Lower leg skin (tissue), 4 donors: Measurements from ENCODE around the gene FCHSD1. TPM values are rescaled to one million over a fixed set of nuclear protein-coding genes. Genes with fewer than 3 reads are reported as not detected.

Experiments used
- DNase-seq, 2 donors: peaks; one replicate each; pipeline ENCODE4 v3.0.0-alpha.2; 2019; ENCODE audit warnings: low spot score in 2 of 2
- H3K4me3 ChIP-seq: fragments of 200-600 bp; sonication (generic); 2 replicates; pipeline ENCODE4 v1.5.1; 2017; ENCODE audit warnings: mild to moderate bottlenecking, low read depth; ENCODE audit not compliant: poor library complexity, severe bottlenecking
- POLR2A ChIP-seq, 2 donors: fragments of 450-650 bp; IDR thresholded peaks; one replicate each; pipeline ENCODE4 v1.6.1; 2016 to 2017; ENCODE audit warnings: antibody characterized with exemption in 2 of 2, mild to moderate bottlenecking in 1 of 2, moderate library complexity in 1 of 2
- WGBS, 2 donors: methylation state at CpG; one replicate each; pipeline ENCODE4 v1.1.5; 2018; 5-methylcytosine and 5-hydroxymethylcytosine counted together
- intact Hi-C: fragments of 100-400 bp; cut with DNase I; formaldehyde crosslinking; loops from one replicate; pipeline ENCODE4 v1.15.0; 2023; ENCODE audit warnings: low total_unique reads
- total RNA-seq, 4 donors: library from RNA; depleted of rRNA; stranded (reverse); fragments of >200 nt; gene quantifications; one replicate each; pipeline ENCODE4 v1.1.0, GENCODE V29; 2016
- TF ChIP-seq, protein P1 (sequence below), 3 donors: fragments of 450-650 bp; IDR thresholded peaks; one replicate each; pipeline ENCODE4 v1.5.1; 2016; ENCODE audit warnings: antibody characterized with exemption in 3 of 3, mild to moderate bottlenecking in 3 of 3, moderate library complexity in 2 of 3

Gene FCHSD1
- total RNA-seq, 4 donors from 2014 or later, result 72.1 to 136 (median 101) TPM

DNA sequence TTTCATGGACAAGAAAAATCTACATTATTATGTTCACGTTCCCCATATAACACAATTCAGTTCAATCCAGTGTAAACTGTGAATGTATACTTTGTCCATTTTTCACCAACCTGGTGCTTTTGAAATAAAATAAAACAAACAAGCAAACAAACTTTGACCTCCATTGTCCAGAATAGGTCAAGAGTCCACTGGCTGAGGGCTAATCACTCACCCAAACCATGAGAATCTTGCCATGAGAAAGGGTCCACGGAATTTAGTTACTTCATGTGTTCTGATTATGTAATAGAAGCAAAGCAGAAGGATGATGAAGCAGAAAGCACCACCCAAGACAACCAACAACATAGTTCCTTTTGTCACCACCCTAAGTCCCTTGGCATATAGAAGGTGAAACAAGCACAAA, 61.1 kb downstream of the FCHSD1 start:
- no peak for DNase-seq
- intact Hi-C loops, result no loop called here
- H3K4me3 ChIP-seq, result no peak overlapping the region
- WGBS, 2 donors, result 72 to 77% methylated on average over 2 of the region's 2 CpGs
- no peak for TF ChIP-seq POLR2A (IDR thresholded peaks at IDR 0.05)
- TF ChIP-seq, protein P1, sequence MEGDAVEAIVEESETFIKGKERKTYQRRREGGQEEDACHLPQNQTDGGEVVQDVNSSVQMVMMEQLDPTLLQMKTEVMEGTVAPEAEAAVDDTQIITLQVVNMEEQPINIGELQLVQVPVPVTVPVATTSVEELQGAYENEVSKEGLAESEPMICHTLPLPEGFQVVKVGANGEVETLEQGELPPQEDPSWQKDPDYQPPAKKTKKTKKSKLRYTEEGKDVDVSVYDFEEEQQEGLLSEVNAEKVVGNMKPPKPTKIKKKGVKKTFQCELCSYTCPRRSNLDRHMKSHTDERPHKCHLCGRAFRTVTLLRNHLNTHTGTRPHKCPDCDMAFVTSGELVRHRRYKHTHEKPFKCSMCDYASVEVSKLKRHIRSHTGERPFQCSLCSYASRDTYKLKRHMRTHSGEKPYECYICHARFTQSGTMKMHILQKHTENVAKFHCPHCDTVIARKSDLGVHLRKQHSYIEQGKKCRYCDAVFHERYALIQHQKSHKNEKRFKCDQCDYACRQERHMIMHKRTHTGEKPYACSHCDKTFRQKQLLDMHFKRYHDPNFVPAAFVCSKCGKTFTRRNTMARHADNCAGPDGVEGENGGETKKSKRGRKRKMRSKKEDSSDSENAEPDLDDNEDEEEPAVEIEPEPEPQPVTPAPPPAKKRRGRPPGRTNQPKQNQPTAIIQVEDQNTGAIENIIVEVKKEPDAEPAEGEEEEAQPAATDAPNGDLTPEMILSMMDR (IDR thresholded peaks at IDR 0.05), result no peak

Other genes with a start within 250 kb of the FCHSD1 start
- 1 to 10 TPM; 5.6 to 8.2 (median 6.3) TPM for gene PCDHGA9, start 248.6 kb downstream of the FCHSD1 start, total RNA-seq
- 1 to 10 TPM; 4.4 to 7.4 (median 6.6) TPM for gene PCDHGB6, start 243.4 kb downstream of the FCHSD1 start, total RNA-seq
- 10 to 100 TPM in 1 of 4 donors, 1 to 10 TPM in 3; 6.8 to 11.7 (median 8.3) TPM for gene PCDHGA10, start 238.4 kb downstream of the FCHSD1 start, total RNA-seq
- gene PCDHGB7, start 233.7 kb downstream of the FCHSD1 start, total RNA-seq, result 10 to 100 TPM in 2 of 4 donors, 1 to 10 TPM in 2; 8.0 to 11.3 (median 10.1) TPM
- 1 to 10 TPM; 3.2 to 6.9 (median 3.7) TPM for gene PCDHGA11, start 230.4 kb downstream of the FCHSD1 start, total RNA-seq
- gene PCDHGA12, start 220.9 kb downstream of the FCHSD1 start, total RNA-seq, result 1 to 10 TPM; 3.4 to 9.1 (median 6.3) TPM
- 10 to 100 TPM; 45.5 to 80.8 (median 49.7) TPM for gene PCDHGC3, start 175.5 kb downstream of the FCHSD1 start, total RNA-seq
- 10 to 100 TPM in 1 of 4 donors, 1 to 10 TPM in 3; 1.2 to 34.5 (median 2.2) TPM for gene PCDHGC4, start 166.4 kb downstream of the FCHSD1 start, total RNA-seq
- gene PCDHGC5, start 162.3 kb downstream of the FCHSD1 start, total RNA-seq, result 1 to 10 TPM; 1.1 to 1.7 (median 1.7) TPM
- gene DIAPH1, start 32.4 kb downstream of the FCHSD1 start, total RNA-seq, result 100 to 1,000 TPM in 1 of 4 donors, 10 to 100 TPM in 3; 64.9 to 101 (median 88.7) TPM
- 10 to 100 TPM; 49.4 to 66.4 (median 52.7) TPM for gene HDAC3, start 14.6 kb downstream of the FCHSD1 start, total RNA-seq
- gene RELL2, start 14.4 kb downstream of the FCHSD1 start, total RNA-seq, result 10 to 100 TPM in 2 of 4 donors, 1 to 10 TPM in 2; 5.9 to 11.4 (median 9.0) TPM
- gene ARAP3, start 30.8 kb upstream of the FCHSD1 start, total RNA-seq, result 1 to 10 TPM; 2.1 to 4.2 (median 3.7) TPM
- 100 to 1,000 TPM in 2 of 4 donors, 10 to 100 TPM in 2; 85.1 to 172 (median 119) TPM for gene PCDH1, start 227.0 kb upstream of the FCHSD1 start, total RNA-seq